IPS DF 6.9 (cell line): ENCODE results near the gene ACTA1.
"Not testable (repeated sequence)": the region's sequence is repeated elsewhere in the genome, so short reads cannot be mapped to it uniquely, and the experiment has no call there.

Experiments used
- DNase-seq: peaks from one replicate; pipeline ENCODE4 v3.0.0-alpha.2; 2013; ENCODE audit warnings: low read depth, low spot score
- H3K27ac ChIP-seq: one replicate; pipeline ENCODE4 v1.5.1; 2013; ENCODE audit warnings: low read length, control low read depth
- H3K27me3 ChIP-seq: 2 replicates; pipeline ENCODE4 v1.6.1; 2013; ENCODE audit warnings: mild to moderate bottlenecking, low read length; ENCODE audit not compliant: control insufficient read depth, insufficient read depth
- H3K36me3 ChIP-seq: 2 replicates; pipeline ENCODE4 v1.6.1; 2013; ENCODE audit warnings: low read length; ENCODE audit not compliant: control insufficient read depth, insufficient read depth
- H3K4me1 ChIP-seq: 2 replicates; pipeline ENCODE4 v1.6.1; 2013; ENCODE audit warnings: low read length; ENCODE audit not compliant: control insufficient read depth, insufficient read depth
- H3K4me3 ChIP-seq: 2 replicates; pipeline ENCODE4 v1.5.1; 2013; ENCODE audit warnings: mild to moderate bottlenecking, low read length
- H3K9me3 ChIP-seq: 2 replicates; pipeline ENCODE4 v1.6.1; 2013; ENCODE audit warnings: low read length, inconsistent platforms; ENCODE audit not compliant: control insufficient read depth, insufficient read depth
- WGBS: extraction: QIAGEN DNeasy Blood & Tissue Kit; methylation state at CpG from one replicate; pipeline ENCODE4 v1.1.7; 2013; ENCODE audit warnings: mixed read lengths, missing lambda C conversion rate; ENCODE audit not compliant: insufficient read length, insufficient coverage; 5-methylcytosine and 5-hydroxymethylcytosine counted together

Gene ACTA1

GRCh38 chr1:229410692-229411433 lies 23.0 kb downstream of the ACTA1 start:
- H3K4me1 ChIP-seq, result peaks cover 9% of the 10 kb centered on the region
- no peak overlapping the region for H3K27ac ChIP-seq
- no peaks in the 10 kb centered on the region for H3K36me3 ChIP-seq
- DNase-seq, result no peak
- no peak overlapping the region for H3K4me3 ChIP-seq
- no CpG with 5 or more reads among the region's 14 CpGs for WGBS
- H3K9me3 ChIP-seq, result no peaks in the 10 kb centered on the region
- H3K27me3 ChIP-seq, result peaks cover 14% of the 10 kb centered on the region; the same call in 1 of the 2 replicates

GRCh38 chr1:229410370-229410691 lies 23.6 kb downstream of the ACTA1 start:
- peaks cover 9% of the 10 kb centered on the region for H3K4me1 ChIP-seq
- no peak overlapping the region for H3K4me3 ChIP-seq
- no CpG with 5 or more reads among the region's 9 CpGs for WGBS
- no peaks in the 10 kb centered on the region for H3K36me3 ChIP-seq
- DNase-seq, result no peak
- peaks cover 14% of the 10 kb centered on the region; the same call in 1 of the 2 replicates for H3K27me3 ChIP-seq
- H3K27ac ChIP-seq, result no peak overlapping the region
- H3K9me3 ChIP-seq, result no peaks in the 10 kb centered on the region

GRCh38 chr1:229409616-229410369 lies 24.1 kb downstream of the ACTA1 start:
- H3K27me3 ChIP-seq, result peaks cover 14% of the 10 kb centered on the region; the same call in 1 of the 2 replicates
- peaks cover 9% of the 10 kb centered on the region for H3K4me1 ChIP-seq
- H3K9me3 ChIP-seq, result no peaks in the 10 kb centered on the region
- no CpG with 5 or more reads among the region's 18 CpGs for WGBS
- no peaks in the 10 kb centered on the region for H3K36me3 ChIP-seq
- no peak overlapping the region for H3K27ac ChIP-seq
- no peak overlapping the region for H3K4me3 ChIP-seq
- DNase-seq, result no peak

- Histone ChIP-seq H3K27ac (no peak overlapping the region), H3K27me3 (peaks cover 14% of the 10 kb centered on the region; the same call in 1 of the 2 replicates), H3K4me3 (no peak overlapping the region), H3K9me3 (no peaks in the 10 kb centered on the region), H3K36me3 (no peaks in the 10 kb centered on the region), H3K4me1 (peaks cover 9% of the 10 kb centered on the region)
- WGBS, result no CpG with 5 or more reads among the region's 8 CpGs
- no peak for DNase-seq
These were observed 25.3 kb downstream of the ACTA1 start for GRCh38 chr1:229408458-229409037.

- Histone ChIP-seq H3K4me1 (peaks cover 9% of the 10 kb centered on the region), H3K27me3 (peaks cover 14% of the 10 kb centered on the region; the same call in 1 of the 2 replicates), H3K36me3 (no peaks in the 10 kb centered on the region), H3K27ac (no peak overlapping the region), H3K4me3 (peak overlapping the region; percentile 28; the same call in 1 of the 2 replicates), H3K9me3 (no peaks in the 10 kb centered on the region)
- WGBS, result no CpG with 5 or more reads among the region's 68 CpGs
- DNase-seq, result no peak
These were observed 26.5 kb downstream of the ACTA1 start for GRCh38 chr1:229407206-229408026.

- peak overlapping the region; percentile 28; the same call in 1 of the 2 replicates for H3K4me3 ChIP-seq
- WGBS, result no CpG with 5 or more reads among the region's 10 CpGs
- no peak overlapping the region for H3K27ac ChIP-seq
- peaks cover 7% of the 10 kb centered on the region for H3K4me1 ChIP-seq
- no peak for DNase-seq
- peaks cover 14% of the 10 kb centered on the region; the same call in 1 of the 2 replicates for H3K27me3 ChIP-seq
- H3K36me3 ChIP-seq, result no peaks in the 10 kb centered on the region
- no peaks in the 10 kb centered on the region for H3K9me3 ChIP-seq
These were observed 27.1 kb downstream of the ACTA1 start for GRCh38 chr1:229406798-229407197.

GRCh38 chr1:229403573-229403972 lies 30.3 kb downstream of the ACTA1 start:
- Histone ChIP-seq H3K4me3 (no peak overlapping the region), H3K27ac (no peak overlapping the region), H3K4me1 (0 out of 2 replicates have a peak, but pooled peaks cover 3% of the 10 kb centered on the region), H3K27me3 (peaks cover 14% of the 10 kb centered on the region; the same call in 1 of the 2 replicates), H3K36me3 (no peaks in the 10 kb centered on the region), H3K9me3 (no peaks in the 10 kb centered on the region)
- WGBS, result no CpG with 5 or more reads among the region's 8 CpGs
- no peak for DNase-seq

- Histone ChIP-seq H3K27ac (no peak overlapping the region), H3K27me3 (peaks cover 11% of the 10 kb centered on the region; the same call in 1 of the 2 replicates), H3K9me3 (no peaks in the 10 kb centered on the region), H3K4me1 (0 out of 2 replicates have a peak, but pooled peaks cover 3% of the 10 kb centered on the region), H3K4me3 (no peak overlapping the region), H3K36me3 (no peaks in the 10 kb centered on the region)
- DNase-seq, result no peak
- no CpG with 5 or more reads among the region's 6 CpGs for WGBS
These were observed 30.9 kb downstream of the ACTA1 start for GRCh38 chr1:229402993-229403392.

GRCh38 chr1:229402329-229402728 lies 31.6 kb downstream of the ACTA1 start:
- H3K27me3 ChIP-seq, H3K4me1 ChIP-seq, H3K36me3 ChIP-seq, H3K4me3 ChIP-seq, H3K9me3 ChIP-seq, DNase-seq, H3K27ac ChIP-seq: not testable (repeated sequence)
- no CpG with 5 or more reads among the region's 4 CpGs for WGBS

GRCh38 chr1:229397762-229398161 lies 36.1 kb downstream of the ACTA1 start:
- WGBS, result no CpG with 5 or more reads among the region's 5 CpGs
- H3K9me3 ChIP-seq, result no peaks in the 10 kb centered on the region
- H3K27ac ChIP-seq, result no peak overlapping the region
- no peak overlapping the region for H3K4me3 ChIP-seq
- DNase-seq, result no peak
- H3K4me1 ChIP-seq, result peaks cover 2% of the 10 kb centered on the region; the same call in 1 of the 2 replicates
- no peaks in the 10 kb centered on the region for H3K27me3 ChIP-seq
- H3K36me3 ChIP-seq, result no peaks in the 10 kb centered on the region
